NOMO-1 (cell line): ENCODE data around the gene TPM1.

Experiments
- DNase-seq, 2 experiments: peaks; one replicate each; lab custom pipeline; 2025; ENCODE audit not compliant: unreplicated experiment in 2 of 2; lab: John Stamatoyannopoulos, UW

Gene TPM1

GRCh38 chr15:63015618-63016017 is 26.9 kb upstream of the TPM1 start:
- no peak for DNase-seq

- DNase-seq = no peak
These were observed 26.3 kb upstream of the TPM1 start for GRCh38 chr15:63016234-63016633.

- DNase-seq = no peak
These were observed 23.9 kb upstream of the TPM1 start for GRCh38 chr15:63018639-63019038.

- no peak for DNase-seq
These were observed 22.9 kb upstream of the TPM1 start for GRCh38 chr15:63019511-63020109.

- DNase-seq = no peak
These were observed 22.4 kb upstream of the TPM1 start for GRCh38 chr15:63020128-63020527.

- no peak for DNase-seq
These were observed 21.7 kb upstream of the TPM1 start for GRCh38 chr15:63020759-63021430.

GRCh38 chr15:63022181-63022580 is 20.4 kb upstream of the TPM1 start:
- DNase-seq = no peak

- no peak for DNase-seq
These were observed 19.9 kb upstream of the TPM1 start for GRCh38 chr15:63022663-63023062.

- DNase-seq = no peak
These were observed 19.1 kb upstream of the TPM1 start for GRCh38 chr15:63023351-63023945.

- no peak for DNase-seq
These were observed 17.1 kb upstream of the TPM1 start for GRCh38 chr15:63025460-63025859.

GRCh38 chr15:63027646-63028045 is 14.9 kb upstream of the TPM1 start:
- DNase-seq = no peak

GRCh38 chr15:63028442-63029110 is 14.0 kb upstream of the TPM1 start:
- DNase-seq = no peak

GRCh38 chr15:63029676-63030075 is 12.9 kb upstream of the TPM1 start:
- no peak for DNase-seq

GRCh38 chr15:63030101-63030551 is 12.4 kb upstream of the TPM1 start:
- DNase-seq = peak; percentile 83 to 86

- no peak for DNase-seq
These were observed 8.0 kb upstream of the TPM1 start for GRCh38 chr15:63034578-63034977.

GRCh38 chr15:63035253-63035652 is 7.3 kb upstream of the TPM1 start:
- no peak for DNase-seq

GRCh38 chr15:63035977-63036376 is 6.6 kb upstream of the TPM1 start:
- DNase-seq = no peak

- DNase-seq = no peak
These were observed 4.4 kb upstream of the TPM1 start for GRCh38 chr15:63037976-63038720.

- no peak for DNase-seq
These were observed 3.4 kb upstream of the TPM1 start for GRCh38 chr15:63038926-63039673.

GRCh38 chr15:63039811-63040210 is 2.7 kb upstream of the TPM1 start:
- DNase-seq = no peak
